Measurements from ENCODE around the gene GALNT7.

Gene GALNT7

GRCh38 chr4:173226401-173226888, 57.8 kb downstream of the GALNT7 start:
- Histone ChIP-seq H3K36me3 (peaks cover 23% of the 10 kb centered on the region), H3K9me3 (no peaks in the 10 kb centered on the region), H3K27me3 (no peaks in the 10 kb centered on the region), H3K9ac (no peak overlapping the region), H3K4me3 (no peak overlapping the region), H4K20me1 (peaks cover 99% of the 10 kb centered on the region), H3K27ac (no peak overlapping the region), H3K4me1 (peaks cover 13% of the 10 kb centered on the region), H3K4me2 (no peak overlapping the region)
- no peak for TF ChIP-seq Cebpa-rat (IDR thresholded peaks at IDR 0.05)

DNA sequence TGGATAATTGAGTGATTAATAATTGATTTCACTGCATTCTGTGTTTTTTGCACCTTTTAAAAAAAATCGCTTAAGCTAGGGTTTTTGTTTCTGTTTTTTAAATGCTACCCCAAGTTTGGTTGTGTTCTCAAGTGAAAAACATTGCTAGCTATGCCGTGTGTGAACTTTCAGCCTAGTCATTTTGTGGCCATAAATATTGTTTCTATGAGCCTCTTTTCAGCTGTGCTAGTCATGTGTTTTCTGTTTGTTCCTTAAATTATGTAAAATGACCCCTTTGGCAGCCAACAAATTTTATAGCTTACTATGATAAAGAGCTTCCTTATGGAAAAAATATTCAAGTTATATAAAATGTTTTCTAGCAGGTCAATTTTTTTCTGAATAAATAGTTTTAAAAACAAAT, 59.1 kb downstream of the GALNT7 start:
- no peak overlapping the region for H3K9ac ChIP-seq
- peaks cover 25% of the 10 kb centered on the region for H3K36me3 ChIP-seq
- no peak overlapping the region for H3K4me3 ChIP-seq
- 0 out of 2 replicates have a peak, but pooled peaks cover 5% of the 10 kb centered on the region for H3K9me3 ChIP-seq
- no peak overlapping the region for H3K4me2 ChIP-seq
- no peaks in the 10 kb centered on the region for H3K27me3 ChIP-seq
- H3K27ac ChIP-seq = no peak overlapping the region
- peaks cover 15% of the 10 kb centered on the region for H3K4me1 ChIP-seq
- H4K20me1 ChIP-seq = peaks cover 100% of the 10 kb centered on the region
- TF ChIP-seq Cebpa-rat (IDR thresholded peaks at IDR 0.05) = no peak

- Histone ChIP-seq H3K4me2 (peak overlapping the region; percentile 17; the same call in 1 of the 2 replicates), H3K27me3 (no peaks in the 10 kb centered on the region), H3K9me3 (peaks cover 21% of the 10 kb centered on the region; the same call in 1 of the 2 replicates), H3K4me3 (no peak overlapping the region), H3K27ac (no peak overlapping the region), H3K9ac (no peak overlapping the region), H3K36me3 (peaks cover 46% of the 10 kb centered on the region), H4K20me1 (peaks cover 100% of the 10 kb centered on the region), H3K4me1 (peaks cover 15% of the 10 kb centered on the region)
- no peak for TF ChIP-seq Cebpa-rat (IDR thresholded peaks at IDR 0.05)
Measured at GRCh38 chr4:173230062-173230461, 61.5 kb downstream of the GALNT7 start.

DNA sequence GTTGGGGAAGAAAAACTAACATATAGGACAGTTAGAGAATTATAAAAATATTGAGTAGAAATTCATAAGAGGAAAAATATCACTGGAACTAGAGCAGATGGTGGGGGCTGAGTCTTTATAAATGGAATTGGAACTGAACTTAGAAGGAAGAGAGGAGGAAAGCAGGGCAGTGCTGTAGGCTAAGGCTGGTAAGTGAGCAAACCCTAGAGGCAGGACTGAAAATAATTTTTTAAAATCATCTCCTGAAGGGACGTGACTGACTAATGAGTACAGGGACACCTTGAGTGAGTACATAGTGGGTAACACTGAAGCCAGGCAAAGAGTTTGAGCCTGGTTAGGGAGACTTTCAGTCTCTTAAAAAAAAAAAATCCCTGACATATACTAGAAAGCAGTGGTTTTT, 63.3 kb downstream of the GALNT7 start:
- H3K9ac ChIP-seq = no peak overlapping the region
- no peaks in the 10 kb centered on the region for H3K27me3 ChIP-seq

GRCh38 chr4:173233857-173234256, 65.2 kb downstream of the GALNT7 start:
- H3K27ac ChIP-seq = no peak overlapping the region
- no peak overlapping the region for H3K9ac ChIP-seq
- H4K20me1 ChIP-seq = peaks cover 99% of the 10 kb centered on the region
- no peaks in the 10 kb centered on the region for H3K27me3 ChIP-seq
- no peak for TF ChIP-seq Cebpa-rat (IDR thresholded peaks at IDR 0.05)
- H3K36me3 ChIP-seq = peaks cover 36% of the 10 kb centered on the region
- no peak overlapping the region for H3K4me2 ChIP-seq
- H3K9me3 ChIP-seq = peaks cover 21% of the 10 kb centered on the region; the same call in 1 of the 2 replicates
- peaks cover 30% of the 10 kb centered on the region for H3K4me1 ChIP-seq
- no peak overlapping the region for H3K4me3 ChIP-seq

More for the DNA sequence above, 63.3 kb downstream of the GALNT7 start:
- peaks cover 100% of the 10 kb centered on the region for H4K20me1 ChIP-seq
- TF ChIP-seq Cebpa-rat (IDR thresholded peaks at IDR 0.05) = no peak
- H3K4me2 ChIP-seq = no peak overlapping the region
- H3K4me1 ChIP-seq = peaks cover 22% of the 10 kb centered on the region
- peaks cover 36% of the 10 kb centered on the region for H3K36me3 ChIP-seq
- H3K27ac ChIP-seq = no peak overlapping the region
- no peak overlapping the region for H3K4me3 ChIP-seq
- H3K9me3 ChIP-seq = peaks cover 21% of the 10 kb centered on the region; the same call in 1 of the 2 replicates

GRCh38 chr4:173235050-173235449, 66.4 kb downstream of the GALNT7 start:
- H3K4me1 ChIP-seq = peaks cover 22% of the 10 kb centered on the region
- no peak overlapping the region for H3K4me3 ChIP-seq
- no peak overlapping the region for H3K27ac ChIP-seq
- peaks cover 21% of the 10 kb centered on the region; the same call in 1 of the 2 replicates for H3K9me3 ChIP-seq
- no peak overlapping the region for H3K9ac ChIP-seq
- TF ChIP-seq Cebpa-rat (IDR thresholded peaks at IDR 0.05) = no peak
- no peaks in the 10 kb centered on the region for H3K27me3 ChIP-seq
- peaks cover 41% of the 10 kb centered on the region for H3K36me3 ChIP-seq
- H3K4me2 ChIP-seq = no peak overlapping the region
- peaks cover 99% of the 10 kb centered on the region for H4K20me1 ChIP-seq

DNA sequence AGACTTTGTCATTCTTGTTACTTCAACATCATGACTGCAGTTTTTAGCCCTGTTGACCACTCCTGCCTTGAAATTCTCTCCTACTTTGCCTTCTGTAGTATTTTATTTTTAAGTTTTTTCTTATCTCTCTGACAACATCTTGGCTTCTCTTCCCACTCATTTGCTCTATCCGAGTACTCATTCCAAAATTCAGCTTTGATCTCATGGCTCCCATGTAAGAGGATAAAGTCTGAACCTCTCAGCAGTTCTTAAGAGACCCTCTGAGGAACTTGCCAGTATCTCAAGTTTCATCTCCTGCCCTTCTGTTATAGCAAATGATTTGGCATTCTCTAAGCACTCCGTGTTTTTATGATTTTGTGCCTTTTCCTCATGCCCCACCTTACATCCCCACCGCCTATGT, 67.7 kb downstream of the GALNT7 start:
- Histone ChIP-seq H3K4me3 (no peak overlapping the region), H3K4me1 (peaks cover 19% of the 10 kb centered on the region), H3K27ac (no peak overlapping the region), H3K4me2 (no peak overlapping the region), H3K36me3 (peaks cover 41% of the 10 kb centered on the region), H3K27me3 (no peaks in the 10 kb centered on the region), H4K20me1 (peaks cover 98% of the 10 kb centered on the region), H3K9me3 (peaks cover 21% of the 10 kb centered on the region; the same call in 1 of the 2 replicates), H3K9ac (no peak overlapping the region)
- TF ChIP-seq Cebpa-rat (IDR thresholded peaks at IDR 0.05) = no peak

- Histone ChIP-seq H3K27ac (no peak overlapping the region), H4K20me1 (peaks cover 98% of the 10 kb centered on the region), H3K36me3 (peaks cover 38% of the 10 kb centered on the region), H3K9ac (no peak overlapping the region), H3K4me2 (peak overlapping the region; percentile 14; the same call in 1 of the 2 replicates), H3K4me1 (peaks cover 21% of the 10 kb centered on the region), H3K27me3 (no peaks in the 10 kb centered on the region), H3K4me3 (no peak overlapping the region), H3K9me3 (peaks cover 21% of the 10 kb centered on the region; the same call in 1 of the 2 replicates)
- no peak for TF ChIP-seq Cebpa-rat (IDR thresholded peaks at IDR 0.05)
Measured at GRCh38 chr4:173237152-173237551, 68.5 kb downstream of the GALNT7 start.

DNA sequence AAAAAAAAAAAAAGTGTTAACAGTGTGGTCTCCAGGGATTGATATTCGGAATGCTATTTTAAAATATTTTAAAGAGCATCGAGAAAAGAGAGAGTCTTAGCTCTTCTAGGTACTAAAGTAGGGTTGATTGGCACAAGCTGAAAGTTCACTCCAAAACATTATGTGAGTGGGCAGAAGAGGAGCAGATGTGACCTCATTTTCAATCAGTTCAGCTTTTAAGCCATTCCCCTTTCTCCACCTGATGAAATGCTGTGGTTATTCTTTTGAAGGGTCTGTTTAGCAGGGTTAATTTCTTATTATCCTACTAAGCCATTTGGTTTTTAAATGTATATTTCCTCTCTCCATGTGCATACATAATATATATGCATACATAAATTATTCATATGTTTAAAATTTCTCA, 69.2 kb downstream of the GALNT7 start:
- Histone ChIP-seq H3K4me3 (no peak overlapping the region), H3K4me1 (peaks cover 27% of the 10 kb centered on the region), H3K27ac (no peak overlapping the region), H3K36me3 (peaks cover 37% of the 10 kb centered on the region), H3K27me3 (no peaks in the 10 kb centered on the region), H4K20me1 (peaks cover 98% of the 10 kb centered on the region), H3K9ac (no peak overlapping the region), H3K4me2 (0 out of 2 replicates have a peak overlapping the region, but pooled peaks have one; percentile 14), H3K9me3 (peaks cover 15% of the 10 kb centered on the region; the same call in 1 of the 2 replicates)
- TF ChIP-seq Cebpa-rat (IDR thresholded peaks at IDR 0.05) = no peak

- H3K27ac ChIP-seq = no peak overlapping the region
- no peak overlapping the region for H3K4me2 ChIP-seq
- no peaks in the 10 kb centered on the region for H3K27me3 ChIP-seq
- no peaks in the 10 kb centered on the region for H3K9me3 ChIP-seq
- H3K4me1 ChIP-seq = peaks cover 57% of the 10 kb centered on the region
- peaks cover 10% of the 10 kb centered on the region; the same call in 1 of the 2 replicates for H3K36me3 ChIP-seq
- peaks cover 98% of the 10 kb centered on the region for H4K20me1 ChIP-seq
- no peak overlapping the region for H3K4me3 ChIP-seq
- no peak overlapping the region for H3K9ac ChIP-seq
- TF ChIP-seq Cebpa-rat (IDR thresholded peaks at IDR 0.05) = no peak
Measured at GRCh38 chr4:173240696-173241095, 72.1 kb downstream of the GALNT7 start.
